Gastrocnemius medialis (tissue), 4 donors: ENCODE data around the gene BMPR2. TPM values are rescaled to one million over a fixed set of nuclear protein-coding genes. Genes with fewer than 3 reads are reported as not detected.

Experiments
- ATAC-seq, 2 donors: fragments of 150-250 bp; one replicate each; pipeline ENCODE4 v1.9.1; 2016
- DNase-seq, 2 donors: peaks; one replicate each; pipeline ENCODE4 v3.0.0-alpha.2; 2019
- H3K27ac ChIP-seq, 4 donors: fragments of 200-600 bp; sonication (generic); 1 replicate in 1 of 4; 2 replicates in 3 of 4; pipeline ENCODE4 v1.5.1; 2016 to 2018; ENCODE audit warnings: mild to moderate bottlenecking in 2 of 4, moderate library complexity in 1 of 4
- H3K27me3 ChIP-seq, 3 donors: fragments of 200-600 bp; sonication (generic) in 2 of 3; 1 replicate in 1 of 3; 2 replicates in 2 of 3; pipeline versions ENCODE4 v1.5.1 to v1.6.0; 2016 to 2019; ENCODE audit warnings: mild to moderate bottlenecking in 1 of 3, moderate library complexity in 1 of 3
- H3K36me3 ChIP-seq, 2 donors: fragments of 200-600 bp; sonication (generic) in 1 of 2; one replicate each; pipeline ENCODE4 v1.5.1; 2017 to 2018
- H3K4me1 ChIP-seq, 2 donors: fragments of 200-600 bp; sonication (generic) in 1 of 2; one replicate each; pipeline ENCODE4 v1.5.1; 2016 to 2017; ENCODE audit warnings: mild to moderate bottlenecking in 2 of 2
- H3K4me3 ChIP-seq, 4 donors: fragments of 200-600 bp; sonication (generic) in 3 of 4; 1 replicate in 1 of 4; 2 replicates in 3 of 4; pipeline ENCODE4 v1.5.1; 2016 to 2019; ENCODE audit warnings: mild to moderate bottlenecking in 2 of 4
- H3K9me3 ChIP-seq, 3 donors: fragments of 200-600 bp; sonication (generic) in 2 of 3; 1 replicate in 1 of 3; 2 replicates in 2 of 3; pipeline ENCODE4 v1.5.1; 2016 to 2019
- POLR2A ChIP-seq, 2 donors: fragments of 450-650 bp; IDR thresholded peaks; one replicate each; pipeline ENCODE4 v1.6.1; 2017; ENCODE audit warnings: antibody characterized with exemption in 2 of 2, mild to moderate bottlenecking in 2 of 2, moderate library complexity in 2 of 2
- in situ Hi-C, 4 donors: fragments of 200-750 bp; cut with MboI; loops; one replicate each; pipeline versions ENCODE4 v1.15.0 to v1.8.0; 2017; ENCODE audit warnings: low sequenced_read_pairs in 4 of 4
- intact Hi-C: fragments of 100-400 bp; cut with DNase I; formaldehyde crosslinking; loops from one replicate; pipeline ENCODE4 v1.15.1; 2023; ENCODE audit warnings: low total_unique reads
- total RNA-seq, 4 donors: library from RNA; depleted of rRNA; stranded (reverse); fragments of >200 nt; gene quantifications; one replicate each; pipeline versions ENCODE4 v1.1.0 to v1.2.3, GENCODE V29; 2016
- TF ChIP-seq, protein P1 (sequence below), 5 experiments: fragments of 450-650 bp in 3 of 5; fragments of 200-600 bp in 2 of 5; sonication (generic) in 2 of 5; IDR thresholded peaks in 4 of 5; conservative IDR thresholded peaks in 1 of 5; 1 replicate in 4 of 5; 2 replicates in 1 of 5; pipeline ENCODE4 v1.5.1; 2016 to 2019; ENCODE audit warnings: antibody characterized with exemption in 5 of 5, mild to moderate bottlenecking in 3 of 5, moderate library complexity in 3 of 5

The BMPR2 gene
- total RNA-seq, 4 donors from 2014 or later = 25.0 to 35.0 (median 27.2) TPM

DNA sequence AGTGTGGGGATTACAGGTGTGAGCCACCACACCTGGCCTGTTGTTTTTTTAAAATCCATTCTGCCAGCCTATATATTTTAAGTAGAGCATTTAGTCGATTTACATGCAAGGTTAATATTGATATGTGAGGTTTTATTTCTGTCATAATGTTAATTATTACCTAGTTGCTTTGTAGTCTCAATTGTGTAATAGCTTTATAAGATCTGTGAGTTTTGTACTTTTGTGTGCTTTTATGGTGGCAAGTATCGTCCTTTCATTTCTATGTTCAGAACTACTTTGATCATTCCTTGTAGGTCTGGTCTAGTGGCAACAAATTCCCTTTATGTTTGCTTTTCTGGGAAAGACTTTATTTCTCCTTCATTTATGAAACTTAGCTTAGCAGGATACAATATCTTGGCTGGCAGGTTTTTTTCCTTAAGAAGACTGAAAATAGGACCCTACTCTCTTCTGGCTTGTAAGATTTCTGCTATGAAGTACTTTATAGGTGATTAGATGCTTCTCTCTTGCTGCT lies 207.6 kb downstream of the BMPR2 start:
- H3K27ac ChIP-seq = no peak overlapping the region
- H3K27me3 ChIP-seq = no peaks in the 10 kb centered on the region
- H3K36me3 ChIP-seq = no peaks in the 10 kb centered on the region
- intact Hi-C loops = no loop called here
- H3K4me3 ChIP-seq = no peak overlapping the region
- no peaks in the 10 kb centered on the region for H3K9me3 ChIP-seq
- in situ Hi-C loops = loop anchor here in 1 of 4 donors (25.0 kb wide), 1 partner anchor 304 kb away; no protein-coding TSS in a partner anchor
- ATAC-seq (no peak), DNase-seq (no peak)
- peaks cover 0 to 3% of the 10 kb centered on the region in 2 donors for H3K4me1 ChIP-seq
- TF ChIP-seq, protein P1, sequence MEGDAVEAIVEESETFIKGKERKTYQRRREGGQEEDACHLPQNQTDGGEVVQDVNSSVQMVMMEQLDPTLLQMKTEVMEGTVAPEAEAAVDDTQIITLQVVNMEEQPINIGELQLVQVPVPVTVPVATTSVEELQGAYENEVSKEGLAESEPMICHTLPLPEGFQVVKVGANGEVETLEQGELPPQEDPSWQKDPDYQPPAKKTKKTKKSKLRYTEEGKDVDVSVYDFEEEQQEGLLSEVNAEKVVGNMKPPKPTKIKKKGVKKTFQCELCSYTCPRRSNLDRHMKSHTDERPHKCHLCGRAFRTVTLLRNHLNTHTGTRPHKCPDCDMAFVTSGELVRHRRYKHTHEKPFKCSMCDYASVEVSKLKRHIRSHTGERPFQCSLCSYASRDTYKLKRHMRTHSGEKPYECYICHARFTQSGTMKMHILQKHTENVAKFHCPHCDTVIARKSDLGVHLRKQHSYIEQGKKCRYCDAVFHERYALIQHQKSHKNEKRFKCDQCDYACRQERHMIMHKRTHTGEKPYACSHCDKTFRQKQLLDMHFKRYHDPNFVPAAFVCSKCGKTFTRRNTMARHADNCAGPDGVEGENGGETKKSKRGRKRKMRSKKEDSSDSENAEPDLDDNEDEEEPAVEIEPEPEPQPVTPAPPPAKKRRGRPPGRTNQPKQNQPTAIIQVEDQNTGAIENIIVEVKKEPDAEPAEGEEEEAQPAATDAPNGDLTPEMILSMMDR (IDR thresholded peaks at IDR 0.05 in 4 of 5, conservative IDR thresholded peaks at IDR 0.05 in 1 of 5) = no peak

DNA sequence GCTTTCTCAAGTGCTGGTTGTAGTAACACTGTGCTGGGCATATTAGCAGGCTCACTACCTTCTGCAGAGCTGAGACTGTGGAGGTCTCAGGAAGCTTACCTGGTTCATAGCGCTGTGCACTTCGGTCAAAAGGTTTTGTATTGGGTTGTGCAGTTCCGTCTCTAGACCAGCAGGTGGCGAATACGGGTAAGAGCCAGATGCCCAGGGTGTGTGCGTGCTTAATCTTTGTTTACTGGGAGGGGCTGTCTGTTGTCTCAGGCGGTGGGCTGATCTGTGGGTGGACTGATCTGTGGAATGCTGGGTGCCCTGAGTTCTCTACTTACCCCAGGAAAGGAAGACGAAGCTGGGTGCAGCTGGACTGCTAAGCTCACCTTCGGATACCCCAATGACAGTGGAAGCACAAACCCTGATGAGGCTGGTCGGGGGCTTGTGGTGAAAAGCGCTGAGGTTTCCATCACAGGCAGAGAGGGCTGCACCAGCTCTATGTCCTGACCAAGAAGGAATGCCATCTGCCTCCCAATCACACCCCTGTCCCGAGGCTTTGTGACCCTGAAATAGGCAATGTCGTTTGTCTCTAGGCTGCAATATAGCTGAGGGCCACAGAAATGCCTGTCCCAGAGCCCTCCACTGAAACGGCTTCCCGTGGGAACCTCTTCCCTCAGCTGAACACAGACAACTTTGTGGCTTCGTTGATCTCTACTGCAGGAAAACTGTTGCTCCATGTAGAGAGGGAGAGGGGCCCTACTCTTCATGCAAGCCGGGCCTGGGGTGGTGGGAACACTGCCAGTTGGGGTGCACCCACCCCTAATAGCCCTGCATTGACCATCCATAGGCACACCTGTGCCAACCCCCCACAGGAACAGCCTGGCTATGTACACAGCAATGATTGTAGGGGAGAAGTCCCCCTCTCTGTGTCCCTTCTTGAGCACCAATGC lies 212.8 kb downstream of the BMPR2 start:
- DNase-seq = peak; percentile 29 to 52
- peak; percentile 85 to 94 for ATAC-seq
- in situ Hi-C loops (loop anchor here in 1 of 4 donors (25.0 kb wide), 1 partner anchor 298 kb away; no protein-coding TSS in a partner anchor), intact Hi-C loops (loop anchor here (2.0 to 5.0 kb wide), 3 partner anchors 46 to 282 kb away; partner anchors contain the start of genes FAM117B and ICA1L)
- Histone ChIP-seq H3K27me3 (no peaks in the 10 kb centered on the region), H3K9me3 (no peaks in the 10 kb centered on the region), H3K4me3 (peak overlapping the region; percentile 18 to 60 (median 30)), H3K36me3 (no peaks in the 10 kb centered on the region), H3K27ac (no peak overlapping the region), H3K4me1 (peaks cover 0 to 3% of the 10 kb centered on the region in 2 donors)
- no peak for TF ChIP-seq POLR2A (IDR thresholded peaks at IDR 0.05)
- TF ChIP-seq, protein P1 (IDR thresholded peaks at IDR 0.05 in 4 of 5, conservative IDR thresholded peaks at IDR 0.05 in 1 of 5) = peak; percentile 65 to 95 (median 89)

DNA sequence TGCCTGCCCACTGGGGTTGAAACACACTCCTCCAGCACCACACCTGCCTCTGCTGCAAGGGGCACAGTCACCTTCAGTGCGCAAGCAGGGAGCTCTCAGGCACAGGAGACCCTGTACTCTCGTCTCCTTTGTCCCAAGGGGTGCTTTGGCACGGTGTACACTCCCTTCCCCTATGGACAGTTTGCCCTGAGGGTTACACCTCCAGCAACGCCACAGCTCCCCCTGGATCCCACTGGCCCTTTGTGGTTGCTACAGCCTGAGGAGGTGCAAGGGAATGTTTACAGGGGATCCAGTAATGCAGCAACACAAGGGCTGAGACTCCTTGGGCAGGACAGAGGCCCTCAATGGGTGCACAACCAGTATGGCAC lies 213.4 kb downstream of the BMPR2 start:
- in situ Hi-C loops = loop anchor here in 1 of 4 donors (25.0 kb wide), 1 partner anchor 298 kb away; no protein-coding TSS in a partner anchor
- Histone ChIP-seq H3K4me1 (peaks cover 0 to 3% of the 10 kb centered on the region in 2 donors), H3K27me3 (no peaks in the 10 kb centered on the region), H3K27ac (no peak overlapping the region), H3K4me3 (no peak overlapping the region), H3K36me3 (no peaks in the 10 kb centered on the region), H3K9me3 (no peaks in the 10 kb centered on the region)
- intact Hi-C loops = loop anchor here (2.0 to 5.0 kb wide), 3 partner anchors 45 to 281 kb away; partner anchors contain the start of genes FAM117B and ICA1L
- TF ChIP-seq, protein P1 (IDR thresholded peaks at IDR 0.05 in 4 of 5, conservative IDR thresholded peaks at IDR 0.05 in 1 of 5) = no peak
- TF ChIP-seq POLR2A (IDR thresholded peaks at IDR 0.05) = no peak
- DNase-seq (no peak), ATAC-seq (no peak)

DNA sequence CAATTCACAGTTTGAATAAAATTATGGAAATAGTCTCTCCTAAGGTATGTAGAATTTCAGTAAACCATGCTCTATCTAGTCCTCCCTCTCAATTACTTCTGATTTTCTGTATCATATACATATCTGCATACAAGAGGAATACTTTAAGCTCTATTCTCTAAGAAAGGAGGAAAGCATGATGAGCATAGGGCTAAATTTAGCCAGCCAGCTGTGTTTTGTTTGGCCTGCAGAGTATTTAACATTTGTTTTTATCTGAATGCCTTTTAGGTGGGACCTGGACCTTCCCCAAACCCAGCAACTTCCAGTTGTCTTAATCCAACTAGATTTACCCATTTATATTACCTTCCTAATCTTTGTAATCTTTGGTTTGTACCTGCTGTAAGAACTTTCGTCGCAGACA lies 216.4 kb downstream of the BMPR2 start:
- ATAC-seq = no peak
- Histone ChIP-seq H3K4me1 (peaks cover 0 to 3% of the 10 kb centered on the region in 2 donors), H3K9me3 (no peaks in the 10 kb centered on the region), H3K36me3 (no peaks in the 10 kb centered on the region), H3K4me3 (no peak overlapping the region), H3K27me3 (no peaks in the 10 kb centered on the region), H3K27ac (no peak overlapping the region)
- TF ChIP-seq, protein P1 (IDR thresholded peaks at IDR 0.05 in 4 of 5, conservative IDR thresholded peaks at IDR 0.05 in 1 of 5) = no peak
- TF ChIP-seq POLR2A (IDR thresholded peaks at IDR 0.05) = no peak
- in situ Hi-C loops (loop anchor here in 1 of 4 donors (25.0 kb wide), 1 partner anchor 295 kb away; no protein-coding TSS in a partner anchor), intact Hi-C loops (no loop called here)
- DNase-seq = no peak
